NCI-H69 (cell line): ENCODE data around the gene ZNF804B.

Experiments
- DNase-seq: peaks from one replicate; lab custom pipeline; 2025; lab: John Stamatoyannopoulos, UW

ZNF804B gene

DNA sequence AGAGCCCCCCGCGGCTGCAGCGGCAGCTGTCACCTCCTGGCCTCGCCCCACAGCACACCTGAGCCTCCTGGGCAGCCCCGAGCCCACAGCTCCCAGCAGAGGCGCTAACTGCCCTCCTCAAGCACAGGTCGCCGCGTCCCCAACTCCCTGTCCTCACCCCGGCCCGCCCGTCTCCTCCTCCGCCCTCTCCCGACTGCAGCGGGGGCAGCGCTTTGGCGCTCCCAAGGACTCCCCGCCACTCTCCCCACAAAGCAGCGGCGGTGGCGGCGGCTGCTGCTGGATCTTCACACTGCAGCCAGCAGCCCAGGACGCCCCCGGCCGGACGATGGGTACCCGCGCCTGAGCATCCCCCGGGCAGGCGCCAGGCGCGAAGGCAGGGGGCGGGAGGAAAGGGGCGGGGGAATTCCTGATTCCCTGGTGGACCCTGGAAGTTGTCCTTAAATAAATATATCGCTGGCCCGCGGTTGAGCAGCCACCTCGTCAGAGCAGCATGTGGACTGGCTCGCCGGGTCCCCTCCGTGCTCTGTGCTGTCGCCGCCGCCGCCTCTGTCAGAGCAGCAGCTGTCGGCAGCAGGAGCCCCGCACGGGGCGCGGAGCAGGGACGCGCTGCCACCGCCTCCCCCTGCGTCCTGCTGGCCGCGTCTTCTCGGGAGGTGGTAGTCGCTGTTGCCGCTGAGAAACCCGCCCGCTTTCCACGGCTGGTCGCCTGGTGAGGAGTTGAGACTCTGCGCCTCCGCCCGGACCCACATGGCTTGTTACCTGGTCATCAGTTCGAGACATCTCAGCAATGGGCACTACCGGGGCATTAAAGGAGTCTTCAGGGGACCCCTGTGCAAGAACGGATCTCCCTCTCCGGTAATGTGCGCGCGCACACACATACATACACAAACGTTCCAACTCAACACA, at the start of gene ZNF804B:
Gene ZNF804B, plus strand, starts transcription at position 471 of the 906 bp plus-strand sequence. Its CDS starts 277 bp downstream, at position 748.
- peak; percentile 72 for DNase-seq

DNA sequence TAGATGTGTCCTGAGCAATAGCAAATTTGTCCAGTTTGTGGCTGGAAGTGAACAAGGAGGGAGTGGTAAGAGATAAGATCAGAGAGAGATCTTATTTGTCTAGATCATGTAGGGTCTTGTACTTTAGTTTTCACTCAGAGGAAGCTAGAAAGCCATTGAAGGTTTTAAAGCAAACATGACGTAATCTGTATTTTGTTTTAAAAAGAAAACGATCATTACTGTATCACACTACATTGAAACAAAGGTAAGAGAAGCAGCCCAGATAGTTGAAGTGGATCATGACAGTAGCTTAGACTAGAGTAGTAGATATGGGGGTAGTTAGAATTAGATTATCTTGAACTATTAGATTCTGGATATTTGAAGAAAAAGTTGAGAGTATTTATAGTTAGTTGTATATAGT, 23.6 kb upstream of the ZNF804B start:
- no peak for DNase-seq

DNA sequence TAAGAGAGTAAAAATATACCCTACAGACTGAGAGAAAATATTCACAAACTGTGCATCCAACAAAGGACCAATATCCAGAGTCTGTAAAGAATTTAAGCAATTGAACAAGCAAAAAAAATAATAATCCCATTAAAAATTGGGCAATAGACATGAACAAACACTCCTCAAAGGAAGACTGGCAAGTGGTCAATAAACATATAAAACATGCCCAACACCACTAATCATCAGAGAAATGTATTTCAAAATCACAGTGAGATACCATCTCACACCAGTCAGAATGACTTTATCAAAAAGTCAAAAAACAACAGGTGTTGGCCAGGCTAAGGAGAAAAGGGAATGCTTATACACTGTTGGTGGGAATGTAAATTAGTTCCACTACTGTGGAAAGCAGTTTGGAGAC, 21.9 kb upstream of the ZNF804B start:
- no peak for DNase-seq

DNA sequence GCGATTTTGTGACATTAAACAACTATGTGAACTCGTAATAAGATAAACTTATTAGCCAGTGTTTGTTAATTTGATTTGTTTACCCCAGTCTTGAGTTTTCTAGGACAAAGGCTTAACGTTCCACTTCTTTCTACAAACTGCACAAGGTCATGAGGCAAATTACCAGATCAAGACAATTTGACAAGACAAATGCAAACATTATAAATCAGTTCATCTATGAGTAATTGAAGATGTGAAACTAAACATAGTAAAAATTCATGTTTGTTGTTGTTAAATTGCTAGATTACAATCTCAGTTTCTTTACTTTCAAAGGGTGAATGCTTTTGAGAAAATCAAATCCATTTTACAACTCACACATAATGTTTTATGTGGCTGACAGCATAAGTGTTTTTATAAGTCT, 13.4 kb upstream of the ZNF804B start:
- peak; percentile 5 for DNase-seq

DNA sequence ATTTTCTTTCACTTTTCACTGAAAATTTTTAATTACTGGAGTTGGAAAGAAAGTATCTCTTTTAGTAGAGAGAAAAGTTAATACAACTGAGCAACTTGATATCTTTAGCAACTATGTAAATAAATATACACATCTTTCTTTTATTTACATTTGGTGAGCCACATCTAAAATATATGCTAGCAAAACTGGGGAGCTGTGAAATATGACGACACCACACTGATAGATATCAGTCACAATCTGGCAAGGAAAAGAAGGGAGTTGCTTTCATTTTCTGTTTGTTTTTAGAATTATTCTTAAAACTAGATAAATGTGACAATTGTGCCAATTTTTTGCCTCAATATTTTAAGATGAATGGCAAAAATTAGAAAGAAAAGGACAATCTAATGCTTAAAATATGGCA, 2.7 kb upstream of the ZNF804B start:
- DNase-seq = no peak

DNA sequence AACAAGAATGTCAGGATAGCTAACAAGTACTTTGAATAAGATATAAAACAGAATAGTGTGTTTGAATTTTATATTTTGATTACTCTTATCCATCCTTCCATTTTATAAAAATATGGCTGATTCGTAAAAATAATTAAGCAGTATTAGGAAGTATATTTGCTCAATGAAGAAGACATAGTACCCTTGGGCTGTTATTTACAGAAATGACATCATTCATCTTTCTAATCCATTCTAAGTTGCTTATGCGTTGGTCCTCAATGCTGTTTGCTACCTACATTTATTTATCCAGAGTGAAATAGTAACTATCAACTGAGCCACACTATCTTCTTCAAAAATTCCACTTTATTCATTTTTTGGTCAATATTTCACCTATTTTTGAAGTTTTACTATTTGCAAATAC, 2.1 kb upstream of the ZNF804B start:
- DNase-seq = no peak

DNA sequence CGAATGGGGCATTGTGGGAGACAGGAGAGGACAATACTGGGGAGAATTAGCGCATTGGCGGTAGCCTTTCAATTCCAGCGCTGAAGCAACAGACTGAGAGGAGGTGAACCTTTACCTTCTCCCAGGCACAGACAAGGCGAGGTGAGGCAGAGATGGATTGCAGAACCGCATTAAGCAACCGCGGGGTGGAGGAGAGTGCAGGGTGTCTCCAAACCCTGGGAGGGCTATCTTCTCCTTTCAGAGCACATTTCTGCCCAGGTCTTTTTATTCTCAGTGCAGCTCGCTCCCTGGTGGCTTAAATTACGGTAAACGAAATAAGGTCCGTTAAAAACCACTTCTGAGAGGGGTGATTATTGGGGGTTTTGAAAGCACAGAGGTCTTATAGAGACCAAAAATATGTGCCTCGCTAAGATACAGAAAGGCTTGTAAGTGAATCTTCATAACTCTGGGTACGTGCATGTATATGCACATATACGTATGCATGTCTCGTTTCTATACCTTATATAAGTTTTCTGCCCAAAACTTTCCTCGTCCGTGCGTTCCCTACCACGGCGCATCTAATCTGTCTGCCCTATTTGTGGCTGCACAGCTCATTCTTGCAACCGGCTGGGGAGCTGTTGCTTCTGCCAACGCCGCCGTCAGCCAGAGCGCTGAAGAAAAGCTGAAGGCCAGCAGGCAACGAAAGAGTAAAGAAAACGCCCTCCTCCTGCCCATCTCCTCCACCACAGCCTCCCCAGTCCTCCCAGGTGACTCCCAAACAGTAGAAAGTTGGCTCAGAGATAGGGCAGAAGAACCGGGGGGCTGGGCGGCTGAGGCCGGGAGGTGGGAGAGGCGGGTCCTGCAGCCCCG, 895 bp upstream of the ZNF804B start:
- peak; percentile 72 for DNase-seq

DNA sequence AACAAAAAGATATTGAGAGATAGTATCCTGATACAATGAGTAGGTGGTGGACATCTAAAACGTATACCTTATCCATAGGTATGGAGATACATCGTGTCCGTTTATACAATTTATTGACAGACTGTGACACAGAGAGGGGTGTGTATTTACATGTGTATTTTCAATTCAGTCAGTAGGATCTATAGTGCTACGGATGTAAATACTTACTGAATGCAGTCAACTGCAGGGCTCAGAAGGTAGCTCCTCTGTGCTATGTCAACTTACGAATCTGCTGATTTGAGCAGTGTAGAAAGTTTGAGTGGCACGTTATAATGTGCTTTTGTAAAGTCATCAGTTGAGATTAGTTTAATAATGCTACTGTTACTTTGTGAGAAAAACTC, 626 bp downstream of the ZNF804B start:
- peak; percentile 25 for DNase-seq

DNA sequence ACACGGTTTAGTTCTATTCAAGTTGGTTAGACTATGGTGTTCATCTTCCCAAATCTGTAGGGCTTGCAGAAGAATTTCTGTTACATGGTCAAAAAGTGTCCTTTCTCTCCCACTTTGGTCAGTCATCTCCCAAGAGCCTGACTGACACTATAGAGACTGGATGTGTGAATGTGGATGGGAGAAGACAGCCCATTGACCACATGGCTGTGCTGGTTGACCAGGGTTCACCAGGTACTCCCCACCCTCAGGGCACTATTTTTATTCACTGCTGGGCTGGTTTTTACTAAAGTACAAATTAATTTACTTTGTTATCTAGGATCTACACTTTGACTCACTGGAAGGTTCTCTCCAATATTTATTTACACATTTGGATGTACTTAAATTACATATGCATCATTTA, 2.3 kb downstream of the ZNF804B start:
- no peak for DNase-seq

DNA sequence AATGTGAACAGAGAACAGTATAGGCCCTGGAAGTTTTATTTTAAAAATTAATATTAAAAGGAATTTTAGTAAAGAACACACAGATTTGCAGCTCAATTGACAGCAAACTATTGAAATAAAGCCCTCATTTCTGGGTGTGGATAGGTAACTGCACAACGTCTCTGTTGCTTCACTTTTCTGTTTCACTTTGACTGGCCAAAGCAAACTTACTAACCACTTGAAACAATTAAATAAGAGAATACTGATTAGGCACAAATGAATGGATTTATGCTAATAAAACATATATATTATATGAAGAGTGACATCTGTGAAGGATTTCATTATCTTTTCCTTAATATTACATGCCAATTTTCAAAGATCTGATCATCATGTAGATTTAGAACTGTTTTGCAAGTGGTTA, 11.9 kb downstream of the ZNF804B start:
- no peak for DNase-seq

DNA sequence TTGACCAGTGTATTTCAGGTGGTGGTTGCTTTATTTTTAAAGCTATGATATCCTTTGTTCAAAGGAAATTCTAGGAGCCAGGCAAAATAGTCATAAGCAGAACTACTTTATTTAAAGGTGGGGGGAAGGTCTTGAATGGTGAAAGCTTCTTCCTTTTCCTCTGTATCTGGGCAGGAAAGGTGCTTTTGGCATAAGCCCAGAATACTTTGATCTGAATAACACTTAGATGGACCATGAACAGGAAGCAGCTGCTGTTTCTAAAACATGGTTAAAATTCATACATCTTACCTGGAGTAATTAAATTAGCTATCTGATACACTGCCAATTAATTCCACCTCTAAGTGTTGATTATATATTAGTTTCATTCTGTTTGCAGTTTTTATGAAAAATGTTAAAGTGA, 13.3 kb downstream of the ZNF804B start:
- DNase-seq = no peak

DNA sequence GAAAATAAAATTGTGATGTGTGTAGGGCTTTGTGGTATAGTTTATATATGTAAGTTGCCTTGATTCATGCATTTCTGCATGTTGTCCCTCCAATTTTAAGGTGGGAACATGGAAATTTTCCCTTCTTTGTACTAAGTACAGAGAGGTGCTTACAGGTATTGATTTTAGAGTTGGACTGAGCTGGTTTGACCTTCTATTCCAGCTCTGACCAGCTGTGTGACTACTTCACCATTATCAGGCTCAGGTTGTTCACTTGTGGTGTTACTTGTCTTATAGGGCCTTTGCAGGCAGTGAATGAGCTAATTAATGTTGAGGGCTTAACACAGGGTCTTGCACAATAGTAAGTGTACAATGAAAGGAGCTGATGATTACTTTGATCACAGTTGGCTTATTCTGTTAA, 16.3 kb downstream of the ZNF804B start:
- no peak for DNase-seq

DNA sequence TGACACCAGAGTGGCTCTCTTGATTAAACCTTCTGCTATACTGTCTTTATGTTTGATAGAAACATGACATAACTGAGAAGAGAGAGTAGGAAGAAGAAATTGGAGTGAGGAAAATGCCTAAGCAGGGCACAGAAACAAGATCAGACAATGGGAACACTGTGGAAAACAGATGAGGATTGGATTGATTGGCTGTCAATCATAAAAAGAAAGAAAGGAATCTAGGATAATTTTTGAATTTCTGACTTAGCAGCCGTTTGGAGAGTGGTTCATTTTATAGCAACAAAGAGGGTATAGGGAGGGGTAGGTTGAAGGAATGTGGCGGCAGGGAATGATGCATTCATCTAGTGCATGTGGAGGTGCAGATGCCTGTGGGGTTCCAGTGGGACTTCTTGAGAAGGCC, 28.3 kb downstream of the ZNF804B start:
- DNase-seq = no peak

DNA sequence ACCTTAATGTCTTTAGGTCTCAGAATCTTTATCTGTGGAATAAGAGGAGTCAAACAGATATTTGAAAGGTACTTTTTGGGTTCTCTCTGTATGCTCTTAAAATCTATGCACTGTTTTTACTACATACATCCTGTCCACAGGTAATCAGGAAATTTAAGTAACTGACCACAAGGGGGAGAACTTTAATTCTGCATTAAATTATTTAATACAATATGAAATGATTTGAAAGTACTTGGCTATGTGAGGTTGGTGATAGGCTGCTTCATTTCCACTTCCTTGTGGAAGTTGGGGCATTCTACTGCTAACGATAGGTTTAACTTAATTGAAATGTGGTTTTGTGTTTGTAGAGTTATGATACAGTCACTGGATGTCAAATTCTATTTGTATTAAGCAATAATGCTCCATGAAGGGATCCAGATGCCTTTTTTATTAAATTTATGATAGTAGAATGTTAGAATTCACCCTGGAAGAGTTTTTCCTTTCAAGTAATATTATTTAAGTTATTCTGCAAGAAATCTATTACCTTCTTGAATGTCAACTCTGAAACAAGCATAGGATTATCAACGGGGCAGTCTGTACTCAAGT, 30.1 kb downstream of the ZNF804B start:
- DNase-seq = peak; percentile 57

DNA sequence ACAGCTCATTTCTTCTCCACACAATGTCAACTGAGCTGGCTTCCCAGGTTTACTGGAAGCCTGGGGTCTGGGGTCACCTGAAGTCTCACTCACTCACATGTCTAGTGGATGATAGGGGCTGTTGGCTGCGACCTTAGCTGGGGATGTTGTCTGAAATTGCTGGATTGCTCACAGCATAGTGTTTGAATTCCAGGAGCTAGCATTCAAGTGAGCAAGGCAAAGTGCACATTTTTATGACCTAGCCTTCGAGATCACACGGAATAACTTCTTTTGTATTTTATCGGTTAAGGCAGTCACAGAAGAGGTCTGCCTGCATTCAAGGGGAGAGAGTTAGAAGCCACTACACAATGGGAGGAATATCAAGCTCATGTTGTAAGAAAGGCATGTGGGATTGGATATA, 32.4 kb downstream of the ZNF804B start:
- DNase-seq = no peak

DNA sequence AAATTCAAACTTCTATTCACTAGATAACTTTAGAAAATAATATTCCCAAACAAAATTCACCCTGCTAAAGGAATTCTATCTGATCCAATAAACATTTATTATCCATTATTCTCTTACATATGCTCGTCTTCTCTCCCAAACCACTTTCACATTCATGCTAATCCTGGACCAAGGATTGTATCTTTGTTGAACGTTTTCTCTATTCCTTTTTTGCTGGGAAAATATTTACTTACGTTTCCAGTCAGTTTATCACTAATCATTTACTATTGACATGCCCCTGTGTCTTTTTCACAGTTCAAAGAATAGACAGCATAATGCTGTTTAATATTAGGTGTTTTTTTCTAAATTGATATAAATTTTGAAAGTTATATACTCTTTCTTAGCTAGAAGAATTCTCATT, 32.9 kb downstream of the ZNF804B start:
- DNase-seq = no peak

DNA sequence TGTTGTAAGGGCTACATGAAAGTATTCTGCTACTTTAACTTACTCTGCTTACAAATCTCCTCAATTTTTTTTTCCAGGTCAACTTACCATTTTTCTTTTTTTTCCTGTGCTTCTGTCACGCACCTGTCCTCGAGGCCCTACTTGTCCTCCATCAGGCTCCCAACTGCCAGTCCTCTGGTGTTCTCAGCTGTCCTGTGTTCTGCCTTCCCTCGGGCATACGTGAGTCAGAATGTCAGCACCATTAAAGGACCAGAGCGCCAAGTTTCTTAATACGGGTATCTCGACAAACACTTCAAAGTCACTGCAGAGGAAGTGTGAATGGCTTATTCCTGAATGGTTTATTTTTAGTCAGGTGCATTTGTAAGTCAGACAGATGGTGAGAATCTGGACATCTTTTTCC, 36.1 kb downstream of the ZNF804B start, which contains the start of gene TEX47:
Gene TEX47, minus strand, starts transcription at position 185 of the 400 bp plus-strand sequence. CDS start 795 bp downstream, outside the sequence.
- DNase-seq = no peak

DNA sequence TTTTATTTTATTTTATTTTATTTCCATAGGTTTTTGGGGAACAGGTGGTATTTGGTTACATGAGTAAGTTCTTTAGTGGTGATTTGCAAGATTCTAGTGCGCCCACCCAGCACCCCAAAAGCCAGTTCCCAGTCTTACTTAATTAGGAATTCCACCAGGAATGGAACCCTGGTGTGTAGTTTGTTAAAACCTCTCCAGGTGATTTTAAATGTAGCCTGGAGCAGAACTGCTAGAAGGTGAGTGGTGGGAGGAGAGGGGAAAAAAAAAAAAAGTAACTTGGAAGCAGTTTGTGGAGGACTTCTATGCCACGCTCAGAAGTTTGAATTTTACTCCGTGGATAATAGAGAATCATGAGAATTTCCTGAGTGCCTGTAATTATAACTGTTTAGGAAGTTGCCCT, 41.5 kb downstream of the ZNF804B start:
- DNase-seq = no peak

DNA sequence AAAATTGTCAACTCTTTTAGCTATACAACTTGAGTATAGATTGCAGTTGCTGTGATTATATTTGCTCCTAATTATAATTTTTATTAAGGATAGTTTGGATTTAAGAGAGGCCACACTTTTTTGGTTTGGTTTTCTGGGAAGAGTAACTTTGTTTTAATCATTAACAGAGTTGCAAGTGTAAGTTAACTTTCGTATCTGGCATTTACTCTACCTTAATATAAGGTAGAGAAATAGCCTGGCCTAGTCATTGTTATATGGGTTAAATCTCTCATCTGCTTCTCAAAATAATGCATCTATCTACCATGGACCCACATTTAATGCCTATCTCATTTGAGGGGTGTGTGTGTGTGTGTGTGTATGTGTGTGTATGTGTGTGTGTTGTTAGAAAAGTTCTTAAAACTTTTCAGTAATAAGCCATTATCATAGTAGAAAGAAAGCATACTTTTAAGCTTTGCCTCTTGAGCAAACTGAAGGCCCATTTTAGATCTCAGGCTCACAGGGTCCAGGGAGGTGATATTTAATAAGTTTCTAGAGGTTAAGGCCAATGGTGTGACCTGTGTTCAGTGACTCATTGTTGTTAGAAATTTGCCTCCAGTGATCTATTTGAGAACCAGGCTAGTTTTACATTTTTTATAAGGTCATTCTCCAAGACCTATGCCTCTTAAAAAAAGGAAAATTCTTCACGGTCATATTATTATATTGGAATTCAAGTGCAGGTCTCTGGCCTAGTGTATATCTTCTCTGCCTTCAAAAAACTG, 47.0 kb downstream of the ZNF804B start:
- no peak for DNase-seq

DNA sequence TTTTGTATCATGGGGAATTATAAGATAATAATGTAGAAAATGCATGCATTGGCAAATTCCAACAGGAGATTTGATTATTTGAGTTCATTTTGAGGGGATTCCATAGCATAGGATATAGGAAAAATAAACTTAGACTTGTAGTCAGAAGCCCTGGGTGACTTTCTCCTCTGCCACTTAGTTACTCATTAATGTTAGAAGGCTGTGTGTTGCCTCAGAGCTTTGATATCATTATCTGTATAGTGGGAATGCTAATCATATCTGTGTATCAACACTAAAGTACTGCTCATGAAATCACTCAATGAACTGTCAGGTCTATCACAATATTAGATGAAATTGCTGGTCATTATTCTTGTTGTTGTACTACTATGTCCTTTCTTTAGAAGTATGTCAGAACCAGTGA, 59.1 kb downstream of the ZNF804B start:
- DNase-seq = no peak

DNA sequence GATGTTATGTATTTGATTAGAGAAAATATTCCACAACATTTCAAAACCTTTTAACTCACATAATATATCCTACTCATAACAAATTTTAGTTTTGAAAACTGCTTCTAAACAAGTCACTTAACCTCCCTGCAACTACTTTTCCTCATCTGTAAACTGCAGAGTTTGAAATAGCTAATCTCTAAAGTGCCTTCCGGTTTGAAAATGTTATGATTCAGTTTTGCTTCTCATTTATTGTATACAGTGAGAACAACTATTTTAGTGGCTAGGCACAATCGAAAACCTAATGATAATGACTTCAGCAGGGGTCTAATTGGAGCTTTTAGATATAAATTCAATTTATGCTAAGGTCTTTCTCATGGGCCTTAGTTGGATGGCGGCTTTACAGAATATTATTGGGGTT, 66.7 kb downstream of the ZNF804B start:
- no peak for DNase-seq
